Mucosa of stomach (tissue), 1 donor: ENCODE results near the gene ATXN3L.

ENCODE experiments used
- H3K27me3 ChIP-seq: one replicate; pipeline ENCODE4 v1.7.0; 2013; ENCODE audit warnings: mild to moderate bottlenecking, low read length; ENCODE audit not compliant: control insufficient read depth, insufficient read depth
- H3K36me3 ChIP-seq: one replicate; pipeline ENCODE4 v1.7.0; 2013; ENCODE audit warnings: low read length; ENCODE audit not compliant: control insufficient read depth, insufficient read depth
- H3K4me1 ChIP-seq: one replicate; pipeline ENCODE4 v1.7.0; 2013; ENCODE audit warnings: mild to moderate bottlenecking, low read length; ENCODE audit not compliant: control insufficient read depth, insufficient read depth
- H3K4me3 ChIP-seq: one replicate; pipeline ENCODE4 v1.7.0; 2013; ENCODE audit warnings: low read length
- H3K9ac ChIP-seq: one replicate; pipeline ENCODE4 v1.7.0; 2013; ENCODE audit warnings: mild to moderate bottlenecking, low read length, moderate library complexity
- H3K9me3 ChIP-seq: one replicate; pipeline ENCODE4 v1.7.0; 2013; ENCODE audit warnings: mild to moderate bottlenecking, low read length, moderate library complexity; ENCODE audit not compliant: control insufficient read depth
- donor health status: Pancreatic carcinoma.

The ATXN3L gene

DNA sequence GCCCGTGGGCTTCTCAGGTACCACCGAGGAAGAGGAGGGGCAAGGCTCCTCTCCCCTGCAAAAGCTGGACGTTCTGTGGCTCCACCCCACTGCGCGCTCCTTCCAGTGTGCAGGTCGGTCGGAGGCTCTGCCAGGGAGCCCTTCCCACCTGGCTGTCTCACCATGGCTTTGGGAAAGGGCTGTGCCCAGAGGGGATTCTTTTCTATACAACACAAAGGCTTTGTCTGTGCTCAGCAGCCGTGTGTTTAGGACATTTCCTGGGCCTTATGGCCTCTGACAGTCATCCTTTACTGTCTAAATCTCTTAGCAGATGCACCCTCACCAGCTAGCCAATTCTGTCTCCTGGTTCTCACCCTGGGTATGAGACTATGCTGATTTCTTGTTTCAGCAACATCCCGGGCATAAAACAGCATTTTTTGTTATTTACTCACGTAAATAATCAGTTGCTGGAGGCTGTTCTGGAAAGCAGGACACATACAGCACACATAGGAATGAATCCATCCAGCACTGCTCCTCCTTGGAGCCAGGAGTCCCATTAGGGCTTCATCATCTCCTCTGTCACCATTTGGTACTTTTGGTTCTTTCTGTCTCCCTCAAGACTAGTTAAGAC lies 20.4 kb upstream of the ATXN3L start:
- Histone ChIP-seq H3K9me3 (no peaks in the 10 kb centered on the region), H3K4me3 (no peak overlapping the region), H3K9ac (no peak overlapping the region), H3K27me3 (no peaks in the 10 kb centered on the region), H3K4me1 (no peaks in the 10 kb centered on the region), H3K36me3 (no peaks in the 10 kb centered on the region)

DNA sequence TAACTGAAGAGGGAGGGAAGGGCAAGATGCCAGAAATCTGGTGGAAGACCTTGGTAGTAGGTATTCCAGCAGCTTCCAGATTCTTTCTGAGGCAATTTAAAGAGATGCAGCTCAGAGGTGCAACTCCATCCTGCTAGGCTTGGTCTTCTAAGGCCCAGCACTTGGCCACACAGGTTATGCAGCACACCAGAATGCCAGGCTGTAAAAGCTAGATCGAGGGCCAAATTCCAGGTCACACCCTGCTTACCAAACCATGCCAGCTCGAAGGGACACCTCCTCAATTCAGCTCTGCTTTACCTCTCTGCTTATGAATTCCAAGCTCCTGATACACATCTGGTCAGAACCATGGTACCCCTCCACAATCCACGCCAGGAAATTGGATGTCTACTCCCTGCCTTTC lies 19.8 kb upstream of the ATXN3L start:
- no peak overlapping the region for H3K9ac ChIP-seq
- H3K4me3 ChIP-seq, result no peak overlapping the region
- no peaks in the 10 kb centered on the region for H3K36me3 ChIP-seq
- H3K27me3 ChIP-seq, result no peaks in the 10 kb centered on the region
- H3K4me1 ChIP-seq, result no peaks in the 10 kb centered on the region
- H3K9me3 ChIP-seq, result no peaks in the 10 kb centered on the region

DNA sequence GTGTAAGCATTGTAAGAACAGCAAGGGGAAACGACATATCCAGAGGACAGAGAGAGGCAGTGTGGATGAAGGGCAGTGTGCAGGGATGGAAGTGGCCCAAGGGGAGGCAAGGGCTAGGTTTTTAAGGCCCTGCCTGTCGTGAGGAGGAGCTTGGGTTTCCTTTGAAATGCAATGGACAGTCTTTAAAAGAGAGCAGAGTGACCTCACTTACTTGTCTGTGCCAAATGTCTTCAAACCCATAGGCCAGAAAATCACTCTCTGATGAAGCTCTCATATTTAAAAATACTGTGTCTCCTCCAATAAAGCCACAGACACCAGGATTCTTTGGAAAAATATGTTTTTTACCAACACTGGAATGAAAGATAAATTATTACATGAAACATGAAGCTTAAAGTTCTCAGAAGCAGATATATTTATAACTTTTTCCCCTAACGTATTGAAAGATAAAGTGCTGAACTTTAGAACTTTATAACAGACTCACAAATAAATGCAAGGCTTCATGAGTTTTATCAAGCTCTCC lies 19.2 kb upstream of the ATXN3L start:
- Histone ChIP-seq H3K4me1 (no peaks in the 10 kb centered on the region), H3K27me3 (no peaks in the 10 kb centered on the region), H3K9me3 (no peaks in the 10 kb centered on the region), H3K4me3 (no peak overlapping the region), H3K36me3 (no peaks in the 10 kb centered on the region), H3K9ac (no peak overlapping the region)

DNA sequence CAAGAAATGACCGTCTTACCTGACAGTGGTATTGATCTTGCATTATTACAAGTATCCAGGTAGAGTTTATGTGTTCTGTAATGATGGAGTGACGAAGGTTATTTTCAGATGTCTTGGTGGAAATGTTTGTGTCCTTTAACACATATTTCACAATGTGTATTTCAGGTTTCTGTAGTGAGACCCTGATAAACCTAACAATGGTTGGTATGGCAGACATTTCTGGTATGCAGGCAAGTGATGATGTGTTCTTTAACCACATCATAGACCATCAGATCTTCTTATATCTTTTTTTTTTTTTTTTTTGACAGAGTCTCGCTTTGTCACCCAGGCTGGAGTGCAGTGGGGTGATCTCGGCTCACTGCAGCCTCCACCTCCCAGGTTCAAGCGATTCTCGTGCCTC lies 14.6 kb upstream of the ATXN3L start:
- Histone ChIP-seq H3K27me3 (no peaks in the 10 kb centered on the region), H3K9me3 (no peaks in the 10 kb centered on the region), H3K36me3 (no peaks in the 10 kb centered on the region), H3K9ac (no peak overlapping the region), H3K4me1 (no peaks in the 10 kb centered on the region), H3K4me3 (no peak overlapping the region)

DNA sequence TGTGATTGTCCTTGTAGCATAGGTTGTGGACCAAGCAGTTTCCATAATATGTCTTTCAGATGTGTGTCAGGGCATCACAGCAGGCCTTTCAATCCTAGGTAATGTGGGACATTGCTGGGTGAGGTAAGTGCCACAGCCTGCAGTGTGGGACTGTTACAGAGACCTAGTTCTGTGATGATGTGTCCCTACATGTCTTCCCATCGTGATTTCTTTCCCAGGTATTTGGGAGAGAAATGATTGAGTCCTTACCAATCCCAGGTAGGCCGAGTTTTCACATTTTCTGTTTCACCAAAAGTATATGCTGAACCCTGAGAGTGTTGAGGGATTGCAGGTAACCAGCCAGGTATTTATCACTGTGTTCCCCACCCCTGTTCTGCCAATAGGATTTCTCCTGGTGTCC lies 10.6 kb upstream of the ATXN3L start:
- Histone ChIP-seq H3K36me3 (no peaks in the 10 kb centered on the region), H3K4me1 (no peaks in the 10 kb centered on the region), H3K4me3 (no peak overlapping the region), H3K9me3 (no peaks in the 10 kb centered on the region), H3K27me3 (no peaks in the 10 kb centered on the region), H3K9ac (no peak overlapping the region)

- H3K4me3 ChIP-seq, result no peak overlapping the region
- H3K4me1 ChIP-seq, result no peaks in the 10 kb centered on the region
- H3K36me3 ChIP-seq, result no peaks in the 10 kb centered on the region
- no peaks in the 10 kb centered on the region for H3K9me3 ChIP-seq
- H3K9ac ChIP-seq, result no peak overlapping the region
- no peaks in the 10 kb centered on the region for H3K27me3 ChIP-seq
Observed at GRCh38 chrX:13327666-13328065, 7.8 kb upstream of the ATXN3L start.

GRCh38 chrX:13323241-13323640 lies 3.4 kb upstream of the ATXN3L start:
- Histone ChIP-seq H3K9me3 (no peaks in the 10 kb centered on the region), H3K4me1 (no peaks in the 10 kb centered on the region), H3K36me3 (no peaks in the 10 kb centered on the region), H3K27me3 (no peaks in the 10 kb centered on the region), H3K9ac (no peak overlapping the region), H3K4me3 (no peak overlapping the region)

GRCh38 chrX:13317366-13317765 lies 2.5 kb downstream of the ATXN3L start:
- no peaks in the 10 kb centered on the region for H3K36me3 ChIP-seq
- no peak overlapping the region for H3K9ac ChIP-seq
- H3K27me3 ChIP-seq, result no peaks in the 10 kb centered on the region
- no peaks in the 10 kb centered on the region for H3K9me3 ChIP-seq
- no peaks in the 10 kb centered on the region for H3K4me1 ChIP-seq
- no peak overlapping the region for H3K4me3 ChIP-seq

DNA sequence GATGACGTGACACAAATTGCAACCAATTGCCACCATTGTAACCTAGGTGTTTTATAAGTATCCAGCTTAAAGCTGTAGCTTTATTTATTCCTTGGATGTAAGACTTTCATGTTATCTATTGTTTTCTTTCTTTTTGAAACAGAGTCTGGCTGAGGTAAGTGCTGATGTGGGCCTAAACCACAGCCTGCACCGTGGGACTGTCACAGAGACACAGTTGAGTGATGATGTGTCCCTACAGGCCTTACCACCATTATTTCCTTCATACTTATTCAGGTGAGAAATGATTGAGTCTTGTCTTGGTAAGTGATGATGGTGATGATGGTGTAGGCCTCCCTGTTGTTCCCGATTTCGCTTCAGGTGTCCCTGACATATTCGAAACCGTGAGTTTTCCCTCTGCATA lies 8.3 kb downstream of the ATXN3L start:
- no peaks in the 10 kb centered on the region for H3K27me3 ChIP-seq
- no peaks in the 10 kb centered on the region for H3K9me3 ChIP-seq
- no peaks in the 10 kb centered on the region for H3K36me3 ChIP-seq
- no peak overlapping the region for H3K9ac ChIP-seq
- no peaks in the 10 kb centered on the region for H3K4me1 ChIP-seq
- H3K4me3 ChIP-seq, result no peak overlapping the region

DNA sequence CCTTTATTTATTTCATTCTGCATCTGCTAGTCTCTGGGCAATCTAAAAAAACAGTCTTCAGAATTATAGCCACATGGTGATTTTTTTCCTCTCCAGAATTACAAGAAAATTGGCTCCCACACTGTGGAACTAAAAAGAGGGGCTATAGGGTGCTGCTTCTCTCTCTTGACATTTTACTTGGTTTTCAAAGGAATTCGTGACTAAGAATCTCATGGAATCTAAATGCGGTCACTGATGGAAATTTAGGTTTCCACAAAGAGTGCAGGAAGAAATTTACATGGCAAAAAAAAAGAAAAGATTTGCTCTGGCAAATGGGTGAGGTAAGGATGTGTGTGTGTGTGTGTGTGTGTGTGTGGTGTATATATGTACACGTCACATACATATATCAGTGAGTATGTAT lies 10.2 kb downstream of the ATXN3L start:
- H3K9me3 ChIP-seq, result no peaks in the 10 kb centered on the region
- H3K9ac ChIP-seq, result no peak overlapping the region
- no peaks in the 10 kb centered on the region for H3K4me1 ChIP-seq
- no peaks in the 10 kb centered on the region for H3K27me3 ChIP-seq
- H3K4me3 ChIP-seq, result no peak overlapping the region
- H3K36me3 ChIP-seq, result no peaks in the 10 kb centered on the region

DNA sequence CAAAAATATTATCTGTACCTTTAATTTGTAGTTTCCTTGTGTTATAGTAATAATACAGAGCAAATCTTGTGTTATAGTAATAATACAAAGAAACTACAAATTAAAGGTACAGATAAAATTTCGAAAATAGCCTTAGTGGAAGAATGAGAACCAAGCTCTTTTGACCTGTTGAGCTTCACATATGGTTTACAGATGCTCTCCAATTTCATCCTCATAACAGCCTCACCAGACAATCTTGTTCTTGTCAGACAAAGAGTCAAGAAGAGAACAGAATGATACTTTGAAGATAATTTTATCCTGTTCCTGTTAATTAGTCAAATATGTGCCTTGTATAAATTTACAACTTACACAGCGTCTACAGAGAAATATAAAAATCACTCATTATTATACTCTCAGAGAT lies 12.8 kb downstream of the ATXN3L start:
- Histone ChIP-seq H3K36me3 (no peaks in the 10 kb centered on the region), H3K27me3 (no peaks in the 10 kb centered on the region), H3K9ac (no peak overlapping the region), H3K4me3 (no peak overlapping the region), H3K4me1 (no peaks in the 10 kb centered on the region), H3K9me3 (no peaks in the 10 kb centered on the region)

DNA sequence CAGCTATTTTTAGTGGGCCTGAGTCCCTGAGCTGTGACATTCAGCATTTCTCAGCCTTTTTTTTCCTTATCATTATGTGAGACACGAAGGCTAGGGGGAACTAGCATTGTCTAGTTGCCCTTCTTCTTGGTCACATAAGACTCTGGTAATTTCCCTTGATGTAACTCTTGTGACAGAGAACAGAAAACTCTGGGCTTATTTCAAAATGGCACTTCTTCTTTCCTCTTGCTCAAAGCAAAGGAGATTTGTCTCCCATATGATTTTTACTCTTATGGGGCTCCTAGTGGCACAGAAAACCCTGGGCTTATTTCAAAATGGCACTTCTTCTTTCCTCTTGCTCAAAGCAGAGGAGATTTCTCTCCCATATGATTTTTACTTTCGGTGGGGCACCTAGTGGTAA lies 14.7 kb downstream of the ATXN3L start:
- no peaks in the 10 kb centered on the region for H3K9me3 ChIP-seq
- no peaks in the 10 kb centered on the region for H3K27me3 ChIP-seq
- no peak overlapping the region for H3K4me3 ChIP-seq
- no peak overlapping the region for H3K9ac ChIP-seq
- no peaks in the 10 kb centered on the region for H3K4me1 ChIP-seq
- H3K36me3 ChIP-seq, result no peaks in the 10 kb centered on the region

GRCh38 chrX:13304052-13304451 lies 15.8 kb downstream of the ATXN3L start:
- no peaks in the 10 kb centered on the region for H3K36me3 ChIP-seq
- H3K27me3 ChIP-seq, result no peaks in the 10 kb centered on the region

More at GRCh38 chrX:13304052-13304451, 15.8 kb downstream of the ATXN3L start:
- no peak overlapping the region for H3K4me3 ChIP-seq
- H3K4me1 ChIP-seq, result no peaks in the 10 kb centered on the region
- no peaks in the 10 kb centered on the region for H3K9me3 ChIP-seq
- no peak overlapping the region for H3K9ac ChIP-seq
